RWPE2 (cell line): Measurements from ENCODE around the gene BCL11B.

Source experiments
- ATAC-seq: fragments of 200-7000 bp; cut with Tn5 transposase; 3 replicates; pipeline ENCODE4 v1.9.1; 2021; ENCODE audit warnings: low read depth
- DNase-seq: peaks from one replicate; pipeline ENCODE4 v3.0.0-alpha.2; 2020; ENCODE audit warnings: low spot score
- H3K27ac ChIP-seq: fragments of 450-650 bp; 2 replicates; pipeline ENCODE4 v1.5.1; 2017; ENCODE audit warnings: mild to moderate bottlenecking; ENCODE audit not compliant: poor library complexity, severe bottlenecking
- H3K27me3 ChIP-seq: fragments of 250-450 bp; sonication (Bioruptor Pico); 2 replicates; pipeline ENCODE4 v1.5.1; 2021; ENCODE audit warnings: mild to moderate bottlenecking, moderate library complexity; ENCODE audit not compliant: insufficient read depth, poor library complexity, severe bottlenecking
- H3K36me3 ChIP-seq: fragments of 250-450 bp; sonication (Bioruptor Pico); 2 replicates; pipeline ENCODE4 v1.5.1; 2020; ENCODE audit warnings: low read depth, mild to moderate bottlenecking, moderate library complexity
- H3K4me1 ChIP-seq: fragments of 250-450 bp; sonication (Bioruptor Pico); 2 replicates; pipeline ENCODE4 v1.5.1; 2021; ENCODE audit warnings: mild to moderate bottlenecking, moderate library complexity; ENCODE audit not compliant: insufficient read depth, poor library complexity, severe bottlenecking
- H3K4me3 ChIP-seq: fragments of 250-450 bp; sonication (Bioruptor Pico); 2 replicates; pipeline ENCODE4 v1.5.1; 2021; ENCODE audit warnings: mild to moderate bottlenecking, moderate library complexity; ENCODE audit not compliant: severe bottlenecking
- H3K9me3 ChIP-seq: fragments of 250-450 bp; sonication (Bioruptor Pico); 2 replicates; pipeline ENCODE4 v1.5.1; 2021; ENCODE audit warnings: mild to moderate bottlenecking, moderate library complexity; ENCODE audit not compliant: severe bottlenecking
- TF ChIP-seq, protein P1 (sequence below): fragments of 450-650 bp; IDR thresholded peaks from one replicate; pipeline ENCODE4 v1.5.1; 2017; ENCODE audit warnings: mild to moderate bottlenecking, moderate library complexity; ENCODE audit not compliant: poor library complexity, severe bottlenecking

Gene BCL11B

GRCh38 chr14:99133636-99134515, 138.1 kb downstream of the BCL11B start:
- H3K4me3 ChIP-seq: no peak overlapping the region
- TF ChIP-seq, protein P1, sequence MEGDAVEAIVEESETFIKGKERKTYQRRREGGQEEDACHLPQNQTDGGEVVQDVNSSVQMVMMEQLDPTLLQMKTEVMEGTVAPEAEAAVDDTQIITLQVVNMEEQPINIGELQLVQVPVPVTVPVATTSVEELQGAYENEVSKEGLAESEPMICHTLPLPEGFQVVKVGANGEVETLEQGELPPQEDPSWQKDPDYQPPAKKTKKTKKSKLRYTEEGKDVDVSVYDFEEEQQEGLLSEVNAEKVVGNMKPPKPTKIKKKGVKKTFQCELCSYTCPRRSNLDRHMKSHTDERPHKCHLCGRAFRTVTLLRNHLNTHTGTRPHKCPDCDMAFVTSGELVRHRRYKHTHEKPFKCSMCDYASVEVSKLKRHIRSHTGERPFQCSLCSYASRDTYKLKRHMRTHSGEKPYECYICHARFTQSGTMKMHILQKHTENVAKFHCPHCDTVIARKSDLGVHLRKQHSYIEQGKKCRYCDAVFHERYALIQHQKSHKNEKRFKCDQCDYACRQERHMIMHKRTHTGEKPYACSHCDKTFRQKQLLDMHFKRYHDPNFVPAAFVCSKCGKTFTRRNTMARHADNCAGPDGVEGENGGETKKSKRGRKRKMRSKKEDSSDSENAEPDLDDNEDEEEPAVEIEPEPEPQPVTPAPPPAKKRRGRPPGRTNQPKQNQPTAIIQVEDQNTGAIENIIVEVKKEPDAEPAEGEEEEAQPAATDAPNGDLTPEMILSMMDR: peak; percentile 7
- H3K27me3 ChIP-seq: no peaks in the 10 kb centered on the region
- H3K36me3 ChIP-seq: no peaks in the 10 kb centered on the region
- no peak overlapping the region for H3K27ac ChIP-seq
- H3K9me3 ChIP-seq: no peaks in the 10 kb centered on the region
- DNase-seq (no peak), ATAC-seq (peak; percentile 45)
- peaks cover 12% of the 10 kb centered on the region for H3K4me1 ChIP-seq

DNA sequence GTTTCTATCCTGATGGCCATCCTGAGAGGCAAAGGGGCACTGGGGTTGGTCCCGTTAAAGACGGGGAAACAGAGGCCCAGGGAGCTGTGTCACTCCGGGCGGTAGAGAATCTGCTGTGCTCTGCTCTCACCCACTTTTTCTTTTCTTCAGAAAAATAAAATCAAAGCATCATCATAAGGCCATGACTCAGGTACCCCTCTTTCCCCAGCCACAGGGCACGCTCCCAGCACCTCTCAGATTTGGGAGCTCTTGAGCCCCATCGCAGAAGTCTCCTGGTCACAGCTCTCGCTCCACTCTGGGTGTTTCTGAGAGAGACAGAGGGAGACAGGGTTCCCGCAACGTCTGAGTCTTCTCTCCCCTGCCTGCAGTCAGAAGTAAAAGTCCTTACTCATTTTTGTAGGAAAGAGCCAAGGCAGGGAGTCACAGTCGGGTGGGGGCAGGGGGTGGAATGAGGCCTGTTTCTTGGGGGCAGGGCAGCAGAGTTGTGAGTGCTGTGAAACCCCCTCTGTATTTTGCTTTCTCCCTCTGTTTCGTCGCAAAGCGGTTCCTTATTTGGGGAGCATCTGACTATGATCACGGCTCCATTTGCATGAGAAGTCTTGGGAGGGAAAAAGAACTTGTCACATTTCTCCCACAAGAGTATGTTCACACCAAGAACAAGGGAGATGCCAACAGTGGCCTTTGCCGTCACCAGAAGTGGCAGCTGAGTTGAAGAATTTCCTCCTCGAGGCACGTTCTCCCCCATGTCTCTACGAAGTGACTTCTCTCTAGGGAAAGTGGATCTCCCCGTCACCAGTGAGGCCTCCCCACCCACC, 139.0 kb downstream of the BCL11B start:
- Histone ChIP-seq H3K4me3 (no peak overlapping the region), H3K36me3 (no peaks in the 10 kb centered on the region), H3K27ac (no peak overlapping the region), H3K4me1 (peaks cover 18% of the 10 kb centered on the region), H3K9me3 (no peaks in the 10 kb centered on the region), H3K27me3 (no peaks in the 10 kb centered on the region)
- TF ChIP-seq, protein P1: no peak
- DNase-seq: no peak
- ATAC-seq: no peak

GRCh38 chr14:99131632-99132271, 140.2 kb downstream of the BCL11B start:
- no peak for ATAC-seq
- Histone ChIP-seq H3K4me3 (no peak overlapping the region), H3K36me3 (no peaks in the 10 kb centered on the region), H3K27ac (no peak overlapping the region), H3K4me1 (peaks cover 25% of the 10 kb centered on the region), H3K27me3 (no peaks in the 10 kb centered on the region), H3K9me3 (no peaks in the 10 kb centered on the region)
- DNase-seq: no peak
- TF ChIP-seq, protein P1: no peak

DNA sequence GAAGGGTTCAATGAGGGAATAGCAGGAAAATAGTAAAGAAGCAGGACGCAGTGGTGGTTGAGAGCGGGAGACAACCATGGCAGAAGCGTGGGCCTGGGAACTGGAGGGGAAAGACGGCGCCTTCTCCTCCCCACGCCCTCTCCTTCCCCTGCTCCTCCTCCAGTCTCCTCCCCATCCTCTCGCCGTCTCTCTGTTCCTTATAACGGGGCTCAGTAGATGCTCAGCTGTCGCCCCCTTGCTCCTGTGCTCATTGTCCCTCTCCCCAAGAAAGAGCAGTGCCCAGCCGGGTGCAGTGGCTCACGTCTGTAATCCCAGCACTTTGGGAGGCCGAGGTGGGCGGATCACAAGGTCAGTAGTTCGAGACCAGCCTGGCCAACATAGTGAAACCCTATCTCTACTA, 142.0 kb downstream of the BCL11B start:
- ATAC-seq (no peak), DNase-seq (no peak)
- peaks cover 35% of the 10 kb centered on the region for H3K4me1 ChIP-seq
- no peak overlapping the region for H3K27ac ChIP-seq
- H3K27me3 ChIP-seq: no peaks in the 10 kb centered on the region
- TF ChIP-seq, protein P1: no peak
- no peak overlapping the region for H3K4me3 ChIP-seq
- H3K9me3 ChIP-seq: no peaks in the 10 kb centered on the region
- no peaks in the 10 kb centered on the region for H3K36me3 ChIP-seq
